Thyroid gland (tissue), 4 donors: ENCODE results near the gene SLC25A21. TPM values are rescaled to one million over a fixed set of nuclear protein-coding genes. Genes with fewer than 3 reads are reported as not detected.
"Not testable (repeated sequence)": the region's sequence is repeated elsewhere in the genome, so short reads cannot be mapped to it uniquely, and the experiment has no call there.

Experiments
- DNase-seq, 2 donors: peaks; one replicate each; pipeline ENCODE4 v3.0.0-alpha.2; 2019
- H3K27ac ChIP-seq, 3 donors: fragments of 200-600 bp; sonication (generic); 1 replicate in 2 of 3; 2 replicates in 1 of 3; pipeline ENCODE4 v1.5.1; 2016 to 2019; ENCODE audit warnings: mild to moderate bottlenecking in 1 of 3, moderate library complexity in 1 of 3
- H3K27me3 ChIP-seq: fragments of 200-600 bp; sonication (generic); one replicate; pipeline ENCODE4 v1.5.1; 2019
- H3K36me3 ChIP-seq, 2 donors: fragments of 200-600 bp; sonication (generic); one replicate each; pipeline ENCODE4 v1.5.1; 2016 to 2019
- H3K4me1 ChIP-seq, 2 donors: fragments of 200-600 bp; sonication (generic); one replicate each; pipeline ENCODE4 v1.5.1; 2017 to 2019
- H3K4me3 ChIP-seq, 3 donors: fragments of 200-600 bp; sonication (generic); replicated peaks in 1 of 3; 1 replicate in 2 of 3; 2 replicates in 1 of 3; pipeline ENCODE4 v1.5.1; 2016; ENCODE audit warnings: mild to moderate bottlenecking in 1 of 3
- H3K9me3 ChIP-seq: fragments of 200-600 bp; sonication (generic); one replicate; pipeline ENCODE4 v1.5.1; 2017
- CTCF ChIP-seq, 6 experiments: fragments of 200-600 bp in 3 of 6; fragments of 450-650 bp in 3 of 6; sonication (generic) in 3 of 6; IDR thresholded peaks; one replicate each; pipeline ENCODE4 v1.5.1; 2016 to 2019; ENCODE audit warnings: antibody characterized with exemption in 6 of 6, mild to moderate bottlenecking in 2 of 6, inconsistent platforms in 1 of 6, moderate library complexity in 1 of 6
- POLR2A ChIP-seq, 2 donors: fragments of 450-650 bp; IDR thresholded peaks; one replicate each; pipeline ENCODE4 v1.6.1; 2017; ENCODE audit warnings: antibody characterized with exemption in 2 of 2, mild to moderate bottlenecking in 2 of 2, moderate library complexity in 1 of 2
- WGBS, 2 donors: methylation state at CpG; one replicate each; pipeline ENCODE4 v1.1.5; 2017; 5-methylcytosine and 5-hydroxymethylcytosine counted together
- intact Hi-C: fragments of 100-400 bp; cut with DNase I; formaldehyde crosslinking; loops from one replicate; pipeline ENCODE4 v1.15.1; 2023
- total RNA-seq, 4 donors: library from RNA; depleted of rRNA; stranded (reverse); fragments of >200 nt; gene quantifications; one replicate each; pipeline ENCODE4 v1.2.3, GENCODE V29; 2016

SLC25A21 gene
- total RNA-seq, 4 donors from 2014 or later, result 0.29 to 1.4 (median 0.60) TPM

GRCh38 chr14:37170993-37171392 is 1.4 kb downstream of the SLC25A21 start:
- 81 to 83% methylated on average over 10 of the region's 10 CpGs for WGBS, 2 donors
- Histone ChIP-seq H3K27ac (no peak overlapping the region), H3K4me3 (no peak overlapping the region), H3K4me1 (peaks cover 0 to 8% of the 10 kb centered on the region in 2 donors), H3K36me3 (no peaks in the 10 kb centered on the region), H3K9me3 (no peaks in the 10 kb centered on the region), H3K27me3 (no peaks in the 10 kb centered on the region)
- intact Hi-C loops, result no loop called here
- TF ChIP-seq POLR2A (IDR thresholded peaks at IDR 0.05) (no peak), CTCF (IDR thresholded peaks at IDR 0.05) (no peak)
- DNase-seq, result no peak

- DNase-seq, result no peak
- Histone ChIP-seq H3K4me1 (peaks cover 0 to 8% of the 10 kb centered on the region in 2 donors), H3K27ac (no peak overlapping the region), H3K27me3 (no peaks in the 10 kb centered on the region), H3K4me3 (no peak overlapping the region), H3K36me3 (no peaks in the 10 kb centered on the region), H3K9me3 (no peaks in the 10 kb centered on the region)
- no peak for TF ChIP-seq POLR2A (IDR thresholded peaks at IDR 0.05)
- no peak for TF ChIP-seq CTCF (IDR thresholded peaks at IDR 0.05)
- 95 to 96% methylated on average over 8 of the region's 8 CpGs for WGBS, 2 donors
- intact Hi-C loops, result no loop called here
Observed at GRCh38 chr14:37170237-37170636, 2.2 kb downstream of the SLC25A21 start.

- 87 to 88% methylated on average over 4 of the region's 4 CpGs for WGBS, 2 donors
- Histone ChIP-seq H3K27ac (no peak overlapping the region), H3K27me3 (no peaks in the 10 kb centered on the region), H3K4me3 (no peak overlapping the region), H3K4me1 (peaks cover 0 to 8% of the 10 kb centered on the region in 2 donors), H3K9me3 (no peaks in the 10 kb centered on the region), H3K36me3 (no peaks in the 10 kb centered on the region)
- no peak for TF ChIP-seq POLR2A (IDR thresholded peaks at IDR 0.05)
- no peak for TF ChIP-seq CTCF (IDR thresholded peaks at IDR 0.05)
- intact Hi-C loops, result no loop called here
- no peak for DNase-seq
Observed at GRCh38 chr14:37168721-37169120, 3.7 kb downstream of the SLC25A21 start.

- TF ChIP-seq POLR2A (IDR thresholded peaks at IDR 0.05) (no peak), CTCF (IDR thresholded peaks at IDR 0.05) (no peak)
- Histone ChIP-seq H3K27ac (no peak overlapping the region), H3K4me1 (no peaks in the 10 kb centered on the region), H3K4me3 (no peak overlapping the region), H3K27me3 (no peaks in the 10 kb centered on the region), H3K36me3 (no peaks in the 10 kb centered on the region), H3K9me3 (no peaks in the 10 kb centered on the region)
- 88 to 89% methylated on average over 10 of the region's 10 CpGs for WGBS, 2 donors
- intact Hi-C loops, result no loop called here
- no peak for DNase-seq
Observed at GRCh38 chr14:37167151-37168047, 5.0 kb downstream of the SLC25A21 start.

GRCh38 chr14:37165794-37166193 is 6.6 kb downstream of the SLC25A21 start:
- DNase-seq, result no peak
- H3K4me1 ChIP-seq, result no peaks in the 10 kb centered on the region
- no peaks in the 10 kb centered on the region for H3K36me3 ChIP-seq
- no peaks in the 10 kb centered on the region for H3K27me3 ChIP-seq
- no peak overlapping the region for H3K4me3 ChIP-seq
- intact Hi-C loops, result no loop called here
- no peak overlapping the region for H3K27ac ChIP-seq
- WGBS, 2 donors, result 90% methylated on average over 3 of the region's 3 CpGs
- H3K9me3 ChIP-seq, result no peaks in the 10 kb centered on the region
- TF ChIP-seq POLR2A (IDR thresholded peaks at IDR 0.05), result no peak
- TF ChIP-seq CTCF (IDR thresholded peaks at IDR 0.05), result no peak

- not testable (repeated sequence) for H3K36me3 ChIP-seq, H3K4me3 ChIP-seq
Observed at GRCh38 chr14:37162307-37162706, 10.1 kb downstream of the SLC25A21 start.

More at GRCh38 chr14:37162307-37162706, 10.1 kb downstream of the SLC25A21 start:
- H3K9me3 ChIP-seq, H3K27me3 ChIP-seq, intact Hi-C loops, DNase-seq, H3K27ac ChIP-seq, H3K4me1 ChIP-seq: not testable (repeated sequence)
- WGBS, 2 donors, result 86 to 93% methylated on average over 2 of the region's 2 CpGs
